HG02759 (cell line): ENCODE results near the gene RAP2B.

Experiments
- ATAC-seq: cut with Tn5 transposase; IDR thresholded peaks from one replicate; pipeline ENCODE4 v1.9.1; 2021; ENCODE audit warnings: mild to moderate bottlenecking, moderate library complexity; ENCODE audit not compliant: unreplicated experiment

RAP2B gene

GRCh38 chr3:153159771-153160397 is 2.1 kb upstream of the RAP2B start:
- ATAC-seq = no peak

- ATAC-seq = peak; percentile 34
Observed at GRCh38 chr3:153160451-153161137, 1.4 kb upstream of the RAP2B start.

- peak; percentile 75 for ATAC-seq
Observed at GRCh38 chr3:153161138-153161713, 800 bp upstream of the RAP2B start.

- peak; percentile 6 for ATAC-seq
Observed at GRCh38 chr3:153162513-153163392, 727 bp downstream of the RAP2B start.

- no peak for ATAC-seq
Observed at GRCh38 chr3:153163393-153163724, 1.3 kb downstream of the RAP2B start.

GRCh38 chr3:153163756-153164550 is 1.9 kb downstream of the RAP2B start:
- ATAC-seq = no peak

GRCh38 chr3:153165261-153165681 is 3.2 kb downstream of the RAP2B start:
- no peak for ATAC-seq

- ATAC-seq = no peak
Observed at GRCh38 chr3:153166206-153166605, 4.2 kb downstream of the RAP2B start.

GRCh38 chr3:153166796-153167195 is 4.8 kb downstream of the RAP2B start:
- ATAC-seq = no peak

GRCh38 chr3:153169793-153170383 is 7.9 kb downstream of the RAP2B start:
- no peak for ATAC-seq

- no peak for ATAC-seq
Observed at GRCh38 chr3:153171256-153171655, 9.2 kb downstream of the RAP2B start.

- ATAC-seq = no peak
Observed at GRCh38 chr3:153171918-153172317, 9.9 kb downstream of the RAP2B start.

- ATAC-seq = no peak
Observed at GRCh38 chr3:153172796-153173757, 11.1 kb downstream of the RAP2B start.

GRCh38 chr3:153173758-153174516 is 11.9 kb downstream of the RAP2B start:
- ATAC-seq = no peak

GRCh38 chr3:153176197-153176596 is 14.2 kb downstream of the RAP2B start:
- no peak for ATAC-seq

- no peak for ATAC-seq
Observed at GRCh38 chr3:153180860-153181372, 18.9 kb downstream of the RAP2B start.

GRCh38 chr3:153182501-153183293 is 20.7 kb downstream of the RAP2B start:
- ATAC-seq = no peak
